Fibroblast of skin of right quadriceps (primary cell): ENCODE measurements around the gene TSNAXIP1.
A peak's percentile ranks its signal among the peaks of the same experiment; 100 is the strongest.

Experiments
- DNase-seq: peaks from one replicate; pipeline ENCODE4 v3.0.0-alpha.2; 2013

Gene TSNAXIP1, protein sequence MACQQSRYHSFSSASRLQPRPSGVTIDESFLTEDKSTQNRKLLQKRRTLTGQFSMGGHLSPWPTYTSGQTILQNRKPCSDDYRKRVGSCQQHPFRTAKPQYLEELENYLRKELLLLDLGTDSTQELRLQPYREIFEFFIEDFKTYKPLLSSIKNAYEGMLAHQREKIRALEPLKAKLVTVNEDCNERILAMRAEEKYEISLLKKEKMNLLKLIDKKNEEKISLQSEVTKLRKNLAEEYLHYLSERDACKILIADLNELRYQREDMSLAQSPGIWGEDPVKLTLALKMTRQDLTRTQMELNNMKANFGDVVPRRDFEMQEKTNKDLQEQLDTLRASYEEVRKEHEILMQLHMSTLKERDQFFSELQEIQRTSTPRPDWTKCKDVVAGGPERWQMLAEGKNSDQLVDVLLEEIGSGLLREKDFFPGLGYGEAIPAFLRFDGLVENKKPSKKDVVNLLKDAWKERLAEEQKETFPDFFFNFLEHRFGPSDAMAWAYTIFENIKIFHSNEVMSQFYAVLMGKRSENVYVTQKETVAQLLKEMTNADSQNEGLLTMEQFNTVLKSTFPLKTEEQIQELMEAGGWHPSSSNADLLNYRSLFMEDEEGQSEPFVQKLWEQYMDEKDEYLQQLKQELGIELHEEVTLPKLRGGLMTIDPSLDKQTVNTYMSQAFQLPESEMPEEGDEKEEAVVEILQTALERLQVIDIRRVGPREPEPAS

DNA sequence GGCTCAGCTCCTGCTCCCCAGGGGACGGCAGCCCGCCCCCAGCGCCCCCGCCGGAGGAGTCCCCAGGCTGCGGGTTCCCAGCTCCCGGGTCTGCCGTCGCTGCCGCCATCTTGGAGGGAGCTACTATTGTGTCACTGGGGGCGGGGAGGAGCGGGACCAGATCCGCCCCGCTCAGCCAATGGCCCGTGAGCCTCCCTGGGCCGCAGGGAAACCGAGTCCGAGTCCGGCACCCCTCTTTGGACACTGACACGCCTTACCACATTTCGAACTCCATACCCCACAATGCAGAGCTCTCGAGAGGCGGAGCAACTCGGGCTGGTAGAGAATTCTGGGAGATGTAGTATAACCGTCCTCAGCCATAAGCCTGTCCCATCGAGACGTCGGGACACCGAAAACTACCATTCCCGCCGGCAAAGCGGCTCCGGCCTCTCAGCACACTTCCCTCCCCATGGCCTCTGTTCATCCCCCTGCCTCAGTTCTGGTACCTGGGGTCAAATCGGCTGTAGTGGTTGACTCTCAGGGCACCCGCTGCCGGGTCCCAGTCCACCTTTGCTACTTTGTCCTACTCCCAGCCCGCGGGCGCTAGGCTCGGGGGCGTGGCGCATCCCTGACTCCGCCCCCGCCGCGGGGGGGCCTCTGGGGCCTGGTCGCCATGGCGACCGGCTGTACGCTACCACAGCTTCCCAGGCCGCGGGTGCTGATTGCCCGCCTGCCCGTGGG lies at the start of gene TSNAXIP1, which contains the start of gene RANBP10:
Gene TSNAXIP1 (plus strand): TSS at position 462 of the 720 bp plus-strand sequence. CDS start 261 bp downstream, outside the sequence.
Gene RANBP10 (minus strand): TSS at position 133 of the 720 bp plus-strand sequence. CDS start 24 bp downstream, at position 109.
- DNase-seq: peak; percentile 99

GRCh38 chr16:67758006-67758405 lies 48.7 kb upstream of the TSNAXIP1 start:
- no peak for DNase-seq

DNA sequence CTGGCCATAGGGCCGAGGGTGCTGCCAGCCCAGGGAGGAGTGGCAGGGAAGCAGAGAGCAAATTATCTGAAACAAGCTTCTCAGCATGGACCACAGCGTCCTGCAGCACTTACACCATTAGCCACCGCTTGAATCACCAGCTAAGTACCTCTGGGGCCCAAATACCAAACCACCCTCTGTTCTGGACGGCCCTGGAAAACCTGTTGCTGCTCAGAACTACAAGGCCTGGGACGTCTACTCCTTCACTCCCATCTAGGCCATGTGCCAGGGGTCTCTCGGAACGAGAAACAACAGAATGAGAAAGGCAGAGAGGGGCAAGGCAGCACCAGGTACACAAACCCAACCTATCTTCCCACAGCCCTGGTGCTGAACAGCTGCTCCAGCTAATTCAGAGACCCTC lies 47.7 kb upstream of the TSNAXIP1 start:
- no peak for DNase-seq

DNA sequence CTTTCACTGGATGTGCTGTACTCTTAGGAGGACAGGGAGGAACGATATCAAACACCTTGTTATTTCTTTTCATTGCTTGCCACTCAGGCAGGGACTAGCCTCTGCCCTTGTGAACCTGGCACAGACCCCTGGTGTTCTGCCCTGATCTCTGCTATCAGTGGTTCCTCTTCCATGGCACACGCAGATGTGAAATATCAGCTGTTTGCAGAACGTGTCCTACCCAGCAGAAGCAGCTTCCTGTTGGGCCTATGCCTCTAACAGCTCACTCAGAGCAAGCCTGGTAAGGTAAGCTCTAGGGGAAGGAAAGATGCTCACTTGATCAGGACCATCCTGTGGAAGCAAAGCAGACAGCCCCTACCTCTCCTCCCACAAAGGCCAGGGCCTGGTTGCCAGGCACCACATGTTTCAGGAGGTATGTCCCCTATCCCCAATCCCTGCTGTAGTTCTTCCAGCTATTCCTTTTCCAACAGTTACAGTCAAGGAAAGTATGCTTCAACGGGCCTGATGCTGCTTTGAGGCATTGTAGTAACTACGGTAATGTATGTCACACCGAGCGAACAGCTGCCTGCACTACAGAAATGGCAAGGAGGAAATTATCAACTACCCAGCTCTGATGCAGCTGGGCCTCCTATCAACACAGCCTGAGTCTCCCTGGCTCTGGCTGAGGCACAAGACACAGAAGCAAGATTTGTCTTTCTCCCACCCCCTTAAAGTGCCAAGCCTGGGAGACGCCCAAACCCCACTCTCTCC lies 46.3 kb upstream of the TSNAXIP1 start:
- no peak for DNase-seq

DNA sequence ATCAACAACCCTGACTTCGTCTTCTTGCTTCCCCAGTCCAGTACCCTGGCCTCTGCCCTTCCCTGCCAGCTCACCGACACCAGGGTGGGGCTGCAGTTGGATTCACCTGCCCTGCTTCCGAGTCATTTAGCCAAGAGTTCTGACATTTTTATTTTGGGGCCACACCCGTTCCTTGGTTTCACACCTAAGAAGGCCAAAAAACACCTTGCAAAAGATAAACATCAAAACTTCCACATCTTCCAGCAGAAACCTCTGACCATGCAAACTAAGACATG lies 45.8 kb upstream of the TSNAXIP1 start:
- DNase-seq: no peak

DNA sequence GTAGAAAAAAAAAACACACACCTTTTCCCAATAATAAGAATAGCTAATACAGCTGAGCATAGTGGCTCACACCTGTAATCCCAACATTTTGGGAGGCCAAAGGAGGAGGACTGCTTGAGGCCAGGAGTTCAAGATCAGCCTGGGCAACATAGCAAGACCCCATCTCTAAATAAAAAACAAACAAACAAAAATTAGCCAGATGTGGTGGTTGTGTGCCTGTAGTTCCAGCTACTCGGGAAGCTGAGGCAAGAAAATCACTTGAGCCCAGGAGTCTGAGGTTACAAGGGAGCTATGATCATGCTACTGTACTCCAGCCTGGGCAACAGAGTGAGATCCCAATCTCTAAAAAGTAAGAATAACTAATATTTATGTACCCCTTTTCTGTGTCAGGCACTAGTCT lies 44.8 kb upstream of the TSNAXIP1 start:
- no peak for DNase-seq

DNA sequence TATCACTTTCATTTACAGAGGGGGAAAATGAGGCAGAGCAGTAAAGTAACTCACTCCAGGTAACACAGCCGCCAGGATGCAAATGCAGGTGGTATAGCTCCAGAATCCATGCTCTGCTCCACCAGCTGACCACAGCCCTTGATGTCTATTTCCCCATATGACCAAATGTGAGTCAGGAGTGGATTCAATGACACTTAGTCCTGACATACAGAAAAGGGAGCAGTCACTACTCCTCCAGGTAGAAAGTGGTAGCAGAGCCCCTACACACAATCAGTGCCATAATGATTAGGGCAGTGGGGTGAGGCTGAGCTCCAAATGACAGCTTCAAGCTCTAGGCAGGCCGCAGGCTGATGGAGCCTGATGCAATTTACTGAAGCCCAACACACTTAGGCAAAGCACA lies 44.3 kb upstream of the TSNAXIP1 start:
- DNase-seq: no peak

- DNase-seq: no peak
Measured at GRCh38 chr16:67763066-67763465, 43.6 kb upstream of the TSNAXIP1 start.

- no peak for DNase-seq
Measured at GRCh38 chr16:67764158-67764667, 42.5 kb upstream of the TSNAXIP1 start.

DNA sequence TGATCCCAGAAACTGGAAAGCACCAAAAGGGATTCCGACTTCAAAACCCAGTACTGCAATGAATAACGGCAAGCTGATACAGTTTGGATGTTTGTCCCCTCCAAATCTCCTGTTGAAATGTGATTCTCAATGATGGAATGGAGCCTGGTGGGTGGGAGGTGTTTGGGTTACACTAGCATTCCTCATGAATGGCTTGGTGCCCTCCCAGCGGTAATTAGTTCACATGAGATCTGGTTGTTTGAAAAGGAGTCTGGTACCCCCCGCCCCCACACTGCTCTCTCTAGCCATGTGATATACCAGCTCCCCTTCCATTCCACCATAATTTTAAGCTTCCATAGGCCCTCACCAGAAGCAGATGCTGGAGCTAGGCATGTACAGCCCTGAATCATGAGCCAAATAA lies 40.4 kb upstream of the TSNAXIP1 start:
- DNase-seq: no peak

GRCh38 chr16:67767953-67768352 lies 38.7 kb upstream of the TSNAXIP1 start:
- peak; percentile 47 for DNase-seq

- no peak for DNase-seq
Measured at GRCh38 chr16:67770346-67770991, 36.2 kb upstream of the TSNAXIP1 start.

DNA sequence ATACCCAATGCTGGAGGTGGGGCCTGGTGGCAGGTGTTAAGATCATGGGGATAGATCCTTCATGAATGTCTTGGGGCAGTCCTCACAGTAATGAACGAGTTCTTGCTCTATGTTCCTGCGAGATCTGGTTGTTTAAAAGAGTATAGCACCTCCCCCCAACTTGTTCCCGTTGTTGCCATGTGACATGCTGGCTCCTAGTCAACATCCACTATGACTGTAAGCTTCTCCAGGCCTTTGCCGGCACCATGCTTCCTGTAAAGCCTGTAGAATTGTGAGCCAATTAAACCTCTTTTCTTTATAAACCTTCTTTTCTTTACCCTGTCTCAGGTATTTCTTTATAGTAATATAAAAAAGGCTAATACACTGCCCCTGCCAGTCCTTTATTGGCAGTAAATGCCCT lies 33.6 kb upstream of the TSNAXIP1 start:
- DNase-seq: no peak

DNA sequence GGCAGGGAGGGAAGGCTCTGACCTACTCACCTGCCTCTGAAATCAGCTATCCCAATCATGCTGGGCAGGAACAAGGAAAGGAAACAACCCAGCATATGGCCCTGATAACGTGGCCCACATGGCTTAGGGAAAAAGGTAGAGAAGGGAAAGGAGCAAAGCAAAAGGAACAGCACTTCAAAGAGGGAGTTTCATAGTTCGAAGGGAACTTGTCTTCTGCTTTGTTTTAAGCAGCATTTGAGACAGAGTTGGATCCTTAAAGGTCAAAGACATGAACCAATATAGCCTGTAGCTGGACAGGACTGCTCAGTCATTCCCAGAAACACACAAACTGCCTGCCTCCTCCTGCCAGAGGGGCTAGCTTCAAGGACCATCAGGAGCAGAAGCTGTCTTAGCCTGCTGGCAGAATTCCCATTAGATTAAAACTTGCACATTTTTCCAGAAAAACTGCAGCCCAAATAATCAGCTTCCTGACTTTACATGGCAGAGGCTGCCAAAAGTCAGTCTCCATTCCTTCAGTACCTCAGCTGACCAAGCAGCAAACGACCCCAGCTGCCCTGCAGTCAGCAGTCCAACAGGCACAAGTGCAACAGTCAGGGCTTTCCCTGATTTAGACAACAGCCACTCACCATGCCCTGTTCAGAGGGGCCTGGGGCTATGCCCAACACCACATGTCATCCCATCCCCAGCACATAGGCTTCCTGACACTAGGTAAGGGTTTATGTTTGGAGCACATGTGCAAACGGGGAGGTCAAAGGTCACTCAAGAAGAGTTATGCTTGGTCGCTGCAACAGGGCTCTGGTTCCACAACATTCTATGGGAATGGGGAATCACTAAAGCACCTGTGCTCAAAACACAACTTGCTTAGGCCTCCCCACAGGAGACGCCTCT lies 32.9 kb upstream of the TSNAXIP1 start:
- no peak for DNase-seq

DNA sequence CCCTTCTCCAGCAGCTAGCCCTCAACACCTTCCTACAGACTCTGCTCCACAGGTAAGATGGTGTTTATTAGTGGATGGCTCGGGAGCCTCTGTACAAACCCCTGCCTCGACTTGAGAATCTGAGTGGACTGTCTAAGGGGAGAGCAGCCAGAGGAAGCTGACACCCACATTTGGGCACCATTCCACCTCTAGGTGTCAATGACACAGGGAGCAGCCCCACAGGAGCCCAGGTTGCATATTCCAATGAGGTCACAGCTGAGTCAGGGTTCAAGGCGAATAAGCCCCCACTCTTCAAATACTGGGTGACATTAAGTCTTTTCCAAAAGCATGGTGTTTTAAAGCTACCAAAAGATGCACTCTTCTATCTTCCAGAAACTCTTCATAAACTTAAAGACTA lies 32.2 kb upstream of the TSNAXIP1 start:
- no peak for DNase-seq

DNA sequence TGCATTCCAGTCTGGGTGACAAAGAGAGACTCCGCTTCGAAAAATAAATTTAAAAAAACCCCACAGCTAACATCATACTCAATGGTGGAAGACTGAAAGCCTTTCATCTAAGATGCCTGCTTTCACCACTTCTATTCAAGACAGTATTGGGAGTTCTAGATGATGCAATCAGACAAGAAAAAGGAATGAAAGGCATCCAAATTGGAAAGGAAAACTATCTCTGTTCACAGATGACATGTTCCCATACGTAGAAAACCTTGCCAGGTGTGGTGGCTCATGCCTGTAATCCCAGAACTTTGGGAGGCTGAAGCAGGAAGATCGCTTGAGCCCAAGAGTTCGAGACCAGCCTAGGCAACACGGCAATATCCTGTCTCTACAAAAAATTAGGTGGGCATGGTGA lies 31.4 kb upstream of the TSNAXIP1 start:
- DNase-seq: peak; percentile 20

- DNase-seq: no peak
Measured at GRCh38 chr16:67779256-67780014, 27.3 kb upstream of the TSNAXIP1 start.

GRCh38 chr16:67780847-67781564 lies 25.7 kb upstream of the TSNAXIP1 start:
- no peak for DNase-seq

GRCh38 chr16:67781565-67781921 lies 25.1 kb upstream of the TSNAXIP1 start:
- DNase-seq: no peak
